COLO668 (cell line): Measurements from ENCODE around the gene COBL.

Experiments used
- DNase-seq: peaks from one replicate; lab custom pipeline; 2025; ENCODE audit not compliant: unreplicated experiment; lab: John Stamatoyannopoulos, UW

COBL gene

GRCh38 chr7:51062222-51062987 lies 254.2 kb downstream of the COBL start:
- DNase-seq, result no peak

- no peak for DNase-seq
Observed at GRCh38 chr7:51060536-51060935, 256.1 kb downstream of the COBL start.

GRCh38 chr7:51059504-51060142 lies 257.0 kb downstream of the COBL start:
- DNase-seq, result no peak

- DNase-seq, result no peak
Observed at GRCh38 chr7:51058764-51059163, 257.8 kb downstream of the COBL start.

- no peak for DNase-seq
Observed at GRCh38 chr7:51055039-51055840, 261.4 kb downstream of the COBL start.

- no peak for DNase-seq
Observed at GRCh38 chr7:51054231-51054630, 262.4 kb downstream of the COBL start.

GRCh38 chr7:51053160-51053925 lies 263.3 kb downstream of the COBL start:
- DNase-seq, result no peak

- no peak for DNase-seq
Observed at GRCh38 chr7:51046482-51046881, 270.1 kb downstream of the COBL start.

GRCh38 chr7:51046103-51046466 lies 270.5 kb downstream of the COBL start:
- DNase-seq, result no peak

- no peak for DNase-seq
Observed at GRCh38 chr7:51045319-51046102, 271.1 kb downstream of the COBL start.

- no peak for DNase-seq
Observed at GRCh38 chr7:51043461-51043860, 273.1 kb downstream of the COBL start.

GRCh38 chr7:51040787-51041186 lies 275.8 kb downstream of the COBL start:
- DNase-seq, result no peak

GRCh38 chr7:51038573-51038972 lies 278.0 kb downstream of the COBL start:
- DNase-seq, result no peak

GRCh38 chr7:51035716-51036115 lies 280.9 kb downstream of the COBL start:
- no peak for DNase-seq

GRCh38 chr7:51034521-51035264 lies 281.9 kb downstream of the COBL start:
- DNase-seq, result no peak

GRCh38 chr7:51033727-51034520 lies 282.7 kb downstream of the COBL start:
- DNase-seq, result no peak

- DNase-seq, result no peak
Observed at GRCh38 chr7:51031791-51032515, 284.7 kb downstream of the COBL start.

GRCh38 chr7:51031216-51031615 lies 285.4 kb downstream of the COBL start:
- no peak for DNase-seq
